Transverse colon (tissue), 4 donors: ENCODE data around the gene SH3RF3.

Experiments
- CTCF ChIP-seq, 5 experiments: fragments of 200-600 bp in 3 of 5; fragments of 450-650 bp in 2 of 5; sonication (generic) in 3 of 5; IDR thresholded peaks; 1 replicate in 2 of 5; 2 replicates in 3 of 5; pipeline ENCODE4 v1.5.1; 2016 to 2017; ENCODE audit warnings: antibody characterized with exemption in 5 of 5, inconsistent platforms in 3 of 5, mild to moderate bottlenecking in 2 of 5, moderate library complexity in 1 of 5
- EP300 ChIP-seq: sonication (generic); formaldehyde crosslinking; IDR thresholded peaks from one replicate; pipeline ENCODE4 v1.6.1; 2017; ENCODE audit warnings: antibody characterized with exemption, low read depth
- POLR2A ChIP-seq: fragments of 450-650 bp; IDR thresholded peaks from one replicate; pipeline ENCODE4 v1.6.1; 2016; ENCODE audit warnings: antibody characterized with exemption, mild to moderate bottlenecking, moderate library complexity
- POLR2AphosphoS5 ChIP-seq, 3 donors: sonication (generic); formaldehyde crosslinking; IDR thresholded peaks; one replicate each; pipeline ENCODE4 v1.6.1; 2016; ENCODE audit warnings: antibody characterized with exemption in 3 of 3

- TF ChIP-seq CTCF (IDR thresholded peaks at IDR 0.05): no peak
- TF ChIP-seq POLR2AphosphoS5 (IDR thresholded peaks at IDR 0.05): no peak
- no peak for TF ChIP-seq EP300
- TF ChIP-seq POLR2A: no peak
Measured at GRCh38 chr2:109405873-109406272, 276.9 kb downstream of the SH3RF3 start.
